Activated naive CD8-positive, alpha-beta T cell treated with anti-CD3 and anti-CD28 coated beads, Interleukin-2, amount 10 ng/mL, durations not matched to agents 7 days and 5 days (primary cell): ENCODE measurements around the gene ATP6V1G3. TPM values are rescaled to one million over a fixed set of nuclear protein-coding genes. Genes with fewer than 3 reads are reported as not detected.
"Not testable (repeated sequence)": the region's sequence is repeated elsewhere in the genome, so short reads cannot be mapped to it uniquely, and the experiment has no call there.

Experiments used
- ATAC-seq: fragments of 150-1000 bp; cut with Tn5 transposase; one replicate; pipeline ENCODE4 v1.10.0; 2021; ENCODE audit warnings: low read depth, moderate library complexity
- POLR2A ChIA-PET: fragments of 350-600 bp; sonication (Branson Sonifier 250); formaldehyde crosslinking; loops from one replicate; lab custom pipeline; 2021; ENCODE audit warnings: antibody characterized with exemption; lab: Charles Lee
- DNase-seq: peaks from one replicate; pipeline ENCODE4 v3.0.0; 2021
- H3K27ac Mint-ChIP-seq: one replicate; pipeline ENCODE4 v1.8.0; 2022; ENCODE audit warnings: mild to moderate bottlenecking, mixed read lengths
- H3K27me3 Mint-ChIP-seq: one replicate; pipeline ENCODE4 v1.8.0; 2022; ENCODE audit warnings: mild to moderate bottlenecking, moderate library complexity, mixed read lengths
- H3K36me3 Mint-ChIP-seq: one replicate; pipeline ENCODE4 v1.8.0; 2021; ENCODE audit warnings: mild to moderate bottlenecking, mixed read lengths
- H3K4me1 Mint-ChIP-seq: one replicate; pipeline ENCODE4 v1.8.0; 2021; ENCODE audit warnings: mixed read lengths
- H3K4me3 Mint-ChIP-seq: one replicate; pipeline ENCODE4 v1.8.0; 2022; ENCODE audit warnings: mild to moderate bottlenecking, moderate library complexity, mixed read lengths
- H3K9me3 Mint-ChIP-seq: one replicate; pipeline ENCODE4 v1.8.0; 2021; ENCODE audit warnings: mixed read lengths
- total RNA-seq, 2 experiments: library from RNA; stranded (reverse); gene quantifications; one replicate each; pipeline ENCODE4 v1.2.3, GENCODE V29; 2021

Gene ATP6V1G3, protein sequence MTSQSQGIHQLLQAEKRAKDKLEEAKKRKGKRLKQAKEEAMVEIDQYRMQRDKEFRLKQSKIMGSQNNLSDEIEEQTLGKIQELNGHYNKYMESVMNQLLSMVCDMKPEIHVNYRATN
- total RNA-seq, result not detected

GRCh38 chr1:198540580-198540979 is at the start of gene ATP6V1G3:
Gene ATP6V1G3, minus strand, starts transcription at chr1:198540680. Its CDS starts 30 bp downstream, at chr1:198540650.
- H3K27me3 Mint-ChIP-seq, result no peaks in the 10 kb centered on the region
- peaks cover 3% of the 10 kb centered on the region for H3K9me3 Mint-ChIP-seq
- POLR2A ChIA-PET, result no interaction called here
- peaks cover 56% of the 10 kb centered on the region for H3K4me1 Mint-ChIP-seq
- ATAC-seq (no peak), DNase-seq (no peak)
- peak within 1 kb of the TSS; percentile 12 for H3K27ac Mint-ChIP-seq
- H3K36me3 Mint-ChIP-seq, result peaks cover 7% of the 10 kb centered on the region
- H3K4me3 Mint-ChIP-seq, result no peak within 1 kb of the TSS

GRCh38 chr1:198588845-198589244 is 48.4 kb upstream of the ATP6V1G3 start:
- Mint-ChIP-seq H3K27ac (no peak overlapping the region), H3K9me3 (peaks cover 31% of the 10 kb centered on the region), H3K4me3 (no peak overlapping the region), H3K4me1 (peaks cover 5% of the 10 kb centered on the region), H3K27me3 (no peaks in the 10 kb centered on the region), H3K36me3 (peaks cover 36% of the 10 kb centered on the region)
- POLR2A ChIA-PET, result no interaction called here
- ATAC-seq (no peak), DNase-seq (no peak)

DNA sequence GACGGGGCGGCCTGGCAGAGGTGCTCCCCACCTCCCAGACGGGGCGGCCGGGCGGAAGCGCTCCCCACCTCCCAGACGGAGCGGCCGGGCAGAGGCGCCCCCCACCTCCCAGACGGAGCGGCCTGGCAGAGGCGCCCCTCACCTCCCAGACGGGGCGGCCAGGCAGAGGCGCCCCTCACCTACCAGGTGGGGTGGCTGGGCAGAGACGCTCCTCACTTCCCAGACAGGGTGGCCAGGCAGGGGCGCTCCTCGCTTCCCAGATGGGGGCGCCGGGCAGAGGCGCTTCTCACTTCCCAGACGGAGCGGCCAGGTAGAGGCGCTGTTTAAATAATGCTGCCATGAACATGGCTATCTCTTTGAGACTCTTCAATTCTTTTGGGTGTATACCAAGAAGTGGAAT is 43.7 kb upstream of the ATP6V1G3 start:
- Mint-ChIP-seq H3K9me3 (peaks cover 33% of the 10 kb centered on the region), H3K27ac (no peak overlapping the region), H3K4me1 (peaks cover 10% of the 10 kb centered on the region), H3K4me3 (no peak overlapping the region), H3K36me3 (peaks cover 37% of the 10 kb centered on the region), H3K27me3 (no peaks in the 10 kb centered on the region)
- DNase-seq (no peak), ATAC-seq (no peak)
- POLR2A ChIA-PET, result no interaction called here

GRCh38 chr1:198583209-198583802 is 42.8 kb upstream of the ATP6V1G3 start:
- H3K27me3 Mint-ChIP-seq, H3K4me1 Mint-ChIP-seq, H3K27ac Mint-ChIP-seq, ATAC-seq, H3K4me3 Mint-ChIP-seq, POLR2A ChIA-PET, DNase-seq: not testable (repeated sequence)
- peaks cover 33% of the 10 kb centered on the region for H3K36me3 Mint-ChIP-seq
- H3K9me3 Mint-ChIP-seq, result peaks cover 28% of the 10 kb centered on the region

- H3K4me3 Mint-ChIP-seq, result no peak overlapping the region
- POLR2A ChIA-PET, result no interaction called here
- ATAC-seq (no peak), DNase-seq (no peak)
- H3K27ac Mint-ChIP-seq, result no peak overlapping the region
- peaks cover 20% of the 10 kb centered on the region for H3K36me3 Mint-ChIP-seq
- H3K27me3 Mint-ChIP-seq, result no peaks in the 10 kb centered on the region
- H3K9me3 Mint-ChIP-seq, result peaks cover 11% of the 10 kb centered on the region
- peaks cover 6% of the 10 kb centered on the region for H3K4me1 Mint-ChIP-seq
Observed at GRCh38 chr1:198577444-198577843, 37.0 kb upstream of the ATP6V1G3 start.

DNA sequence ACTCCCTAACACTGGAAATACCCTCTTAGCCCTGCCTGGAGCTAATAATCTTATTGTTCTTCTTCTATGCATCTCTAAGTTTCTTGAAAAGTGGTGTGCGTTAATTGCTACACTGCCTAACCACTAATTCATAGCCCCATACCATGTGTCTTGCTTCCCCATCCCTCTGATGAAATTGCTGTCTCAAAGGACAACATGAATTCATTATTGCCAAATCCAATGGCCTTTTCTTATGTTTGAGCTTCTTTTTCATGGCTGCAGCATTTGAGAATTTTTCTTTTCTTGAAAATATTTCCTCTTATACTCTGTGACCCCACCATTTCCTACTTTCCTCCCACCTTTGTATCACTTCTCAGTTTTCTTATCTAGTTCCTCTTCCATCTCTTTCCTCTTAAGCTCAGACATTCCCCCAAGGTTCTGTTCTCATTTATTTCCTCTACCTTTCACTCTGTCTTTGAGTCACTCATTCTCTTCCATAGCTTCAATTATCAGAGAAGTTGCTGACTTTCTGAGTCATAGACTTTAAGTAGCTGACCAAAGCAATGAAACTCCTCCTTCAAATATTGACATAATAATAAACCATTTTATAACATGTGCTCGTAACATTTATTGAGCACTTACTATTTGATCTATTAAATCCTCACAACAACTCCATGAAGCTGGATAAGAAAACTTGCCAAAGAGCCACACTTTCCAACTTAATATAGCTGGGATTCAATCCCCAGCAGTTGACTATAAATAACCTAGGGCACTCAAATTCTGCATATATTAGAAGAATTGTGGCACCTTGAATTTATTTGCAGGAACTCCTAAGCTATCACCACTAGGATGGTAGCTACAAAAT is 35.5 kb upstream of the ATP6V1G3 start:
- peaks cover 9% of the 10 kb centered on the region for H3K36me3 Mint-ChIP-seq
- no peak overlapping the region for H3K4me3 Mint-ChIP-seq
- POLR2A ChIA-PET, result interaction anchor here (1.5 kb wide), 1 partner anchor 14 kb away, joined by 4 read pairs; no protein-coding TSS in a partner anchor
- DNase-seq (no peak), ATAC-seq (no peak)
- H3K27ac Mint-ChIP-seq, result no peak overlapping the region
- no peaks in the 10 kb centered on the region for H3K27me3 Mint-ChIP-seq
- H3K9me3 Mint-ChIP-seq, result peaks cover 4% of the 10 kb centered on the region
- peaks cover 6% of the 10 kb centered on the region for H3K4me1 Mint-ChIP-seq

DNA sequence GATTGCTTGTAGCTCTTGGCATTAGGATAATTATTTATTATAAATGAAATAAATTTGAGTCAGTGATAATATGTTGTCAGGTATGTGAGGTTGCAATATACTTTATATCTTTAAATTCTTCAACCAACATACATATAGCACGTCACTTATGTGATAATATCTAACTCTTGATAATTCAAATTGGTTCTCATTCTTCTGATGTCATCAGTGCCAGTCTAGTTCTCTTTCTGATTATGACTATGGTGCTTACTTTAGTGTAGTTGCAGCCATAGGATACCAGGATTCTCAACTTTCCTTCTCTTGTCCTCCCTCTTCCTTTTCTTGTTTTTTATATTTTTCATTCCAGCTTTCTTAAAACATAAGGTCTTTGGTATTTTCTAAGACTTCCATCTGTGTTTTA is 34.8 kb upstream of the ATP6V1G3 start:
- Mint-ChIP-seq H3K36me3 (peaks cover 8% of the 10 kb centered on the region), H3K9me3 (peaks cover 2% of the 10 kb centered on the region), H3K27ac (no peak overlapping the region), H3K4me3 (no peak overlapping the region), H3K4me1 (peaks cover 6% of the 10 kb centered on the region), H3K27me3 (no peaks in the 10 kb centered on the region)
- POLR2A ChIA-PET, result interaction anchor here (1.5 kb wide), 1 partner anchor 14 kb away, joined by 4 read pairs; no protein-coding TSS in a partner anchor
- ATAC-seq (no peak), DNase-seq (no peak)

GRCh38 chr1:198574325-198574724 is 33.8 kb upstream of the ATP6V1G3 start:
- Mint-ChIP-seq H3K4me1 (peaks cover 6% of the 10 kb centered on the region), H3K27me3 (no peaks in the 10 kb centered on the region), H3K4me3 (no peak overlapping the region)

GRCh38 chr1:198564716-198565115 is 24.2 kb upstream of the ATP6V1G3 start:
- POLR2A ChIA-PET, result interaction anchor here (0.9 kb wide), 2 partner anchors 30 to 56 kb away, joined by 3 to 4 read pairs; no protein-coding TSS in a partner anchor
- Mint-ChIP-seq H3K27me3 (no peaks in the 10 kb centered on the region), H3K4me3 (peak overlapping the region; percentile 29), H3K9me3 (peaks cover 10% of the 10 kb centered on the region), H3K27ac (peak overlapping the region; percentile 76), H3K36me3 (peaks cover 20% of the 10 kb centered on the region), H3K4me1 (peaks cover 33% of the 10 kb centered on the region)
- DNase-seq (no peak), ATAC-seq (peak; percentile 99)

More at GRCh38 chr1:198574325-198574724, 33.8 kb upstream of the ATP6V1G3 start:
- POLR2A ChIA-PET, result no interaction called here
- Mint-ChIP-seq H3K27ac (no peak overlapping the region), H3K9me3 (peaks cover 2% of the 10 kb centered on the region), H3K36me3 (peaks cover 9% of the 10 kb centered on the region)
- DNase-seq, result no peak
- no peak for ATAC-seq

DNA sequence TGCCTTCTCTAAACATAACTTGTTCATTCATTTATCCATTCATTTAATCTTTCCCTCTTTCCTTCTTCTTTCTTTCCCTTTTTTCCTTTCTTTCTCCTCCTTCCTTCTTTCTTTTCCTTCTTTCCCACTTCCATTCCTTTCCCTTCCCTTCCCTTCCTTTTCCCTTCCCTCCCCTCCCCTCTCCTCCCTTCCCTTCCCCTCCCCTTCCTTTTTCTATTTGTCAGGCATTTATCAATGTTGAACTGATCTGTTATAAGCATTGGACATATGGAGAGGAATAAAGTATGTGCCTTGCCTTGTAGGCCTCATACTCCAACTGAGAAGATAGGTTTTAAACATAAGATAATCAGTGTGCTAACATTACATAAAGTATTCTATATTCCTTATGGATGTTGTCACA is 23.7 kb upstream of the ATP6V1G3 start:
- POLR2A ChIA-PET, result interaction anchor here (0.9 kb wide), 2 partner anchors 31 to 56 kb away, joined by 3 to 4 read pairs; no protein-coding TSS in a partner anchor
- Mint-ChIP-seq H3K27me3 (no peaks in the 10 kb centered on the region), H3K36me3 (peaks cover 20% of the 10 kb centered on the region), H3K4me1 (peaks cover 35% of the 10 kb centered on the region), H3K4me3 (peak overlapping the region; percentile 29), H3K27ac (no peak overlapping the region), H3K9me3 (peaks cover 10% of the 10 kb centered on the region)
- DNase-seq (no peak), ATAC-seq (no peak)

DNA sequence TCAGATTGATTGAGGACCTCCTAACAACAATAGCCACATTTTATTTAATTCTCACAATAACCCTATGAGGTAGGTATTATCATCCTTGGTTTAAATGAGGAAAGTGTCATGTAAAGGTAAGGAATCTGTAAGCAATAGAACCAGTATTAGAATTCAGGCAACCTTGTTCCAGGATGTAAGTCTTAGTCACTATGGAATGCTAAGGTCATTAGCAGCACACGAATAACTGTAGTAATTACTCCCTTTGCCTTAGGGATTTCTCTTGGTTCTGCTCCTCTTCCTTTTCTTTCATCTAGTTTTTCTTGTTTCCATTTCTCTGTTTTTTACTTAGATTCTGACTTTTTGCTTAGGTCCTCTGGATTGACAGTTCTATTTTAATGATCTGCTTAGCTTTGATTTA is 23.1 kb upstream of the ATP6V1G3 start:
- Mint-ChIP-seq H3K36me3 (peaks cover 19% of the 10 kb centered on the region), H3K27me3 (no peaks in the 10 kb centered on the region), H3K4me3 (no peak overlapping the region), H3K27ac (no peak overlapping the region), H3K9me3 (peaks cover 10% of the 10 kb centered on the region), H3K4me1 (peaks cover 40% of the 10 kb centered on the region)
- POLR2A ChIA-PET, result no interaction called here
- ATAC-seq (no peak), DNase-seq (no peak)

DNA sequence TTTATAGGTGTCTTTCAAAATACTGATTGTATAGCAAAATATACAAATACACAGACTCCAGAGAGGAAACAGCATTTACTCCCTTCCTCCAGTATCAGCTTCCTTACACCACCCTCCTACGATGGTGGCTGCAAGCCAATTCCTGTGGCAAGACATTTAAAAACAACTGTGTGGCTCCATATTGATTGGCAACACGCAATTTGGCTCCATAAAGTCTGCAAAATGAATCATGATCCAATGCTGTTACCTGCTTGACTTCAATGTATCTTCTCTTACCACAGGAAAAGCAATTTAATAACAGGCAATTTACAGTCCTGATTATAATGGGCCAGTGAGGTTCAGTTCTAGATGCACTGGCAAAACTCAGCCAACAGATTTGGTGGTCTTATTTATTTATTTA is 19.7 kb upstream of the ATP6V1G3 start:
- ATAC-seq (no peak), DNase-seq (no peak)
- Mint-ChIP-seq H3K27ac (no peak overlapping the region), H3K4me1 (peaks cover 64% of the 10 kb centered on the region), H3K9me3 (no peaks in the 10 kb centered on the region), H3K36me3 (peaks cover 7% of the 10 kb centered on the region), H3K4me3 (no peak overlapping the region), H3K27me3 (no peaks in the 10 kb centered on the region)
- POLR2A ChIA-PET, result interaction anchor here (1.8 kb wide), 1 partner anchor 61 kb away, joined by 4 read pairs; no protein-coding TSS in a partner anchor

- no peak for ATAC-seq
- Mint-ChIP-seq H3K9me3 (no peaks in the 10 kb centered on the region), H3K4me1 (peaks cover 61% of the 10 kb centered on the region), H3K27me3 (no peaks in the 10 kb centered on the region), H3K36me3 (peaks cover 7% of the 10 kb centered on the region), H3K27ac (no peak overlapping the region), H3K4me3 (peak overlapping the region; percentile 29)
- no peak for DNase-seq
- POLR2A ChIA-PET, result interaction anchor here (1.8 kb wide), 1 partner anchor 62 kb away, joined by 4 read pairs; no protein-coding TSS in a partner anchor
Observed at GRCh38 chr1:198559362-198559761, 18.9 kb upstream of the ATP6V1G3 start.
